HG02973 (cell line): Measurements from ENCODE around the gene CCDC9B.

Experiments used
- ATAC-seq: cut with Tn5 transposase; IDR thresholded peaks from one replicate; pipeline ENCODE4 v1.9.1; 2021; ENCODE audit warnings: moderate library complexity; ENCODE audit not compliant: unreplicated experiment

Gene CCDC9B

DNA sequence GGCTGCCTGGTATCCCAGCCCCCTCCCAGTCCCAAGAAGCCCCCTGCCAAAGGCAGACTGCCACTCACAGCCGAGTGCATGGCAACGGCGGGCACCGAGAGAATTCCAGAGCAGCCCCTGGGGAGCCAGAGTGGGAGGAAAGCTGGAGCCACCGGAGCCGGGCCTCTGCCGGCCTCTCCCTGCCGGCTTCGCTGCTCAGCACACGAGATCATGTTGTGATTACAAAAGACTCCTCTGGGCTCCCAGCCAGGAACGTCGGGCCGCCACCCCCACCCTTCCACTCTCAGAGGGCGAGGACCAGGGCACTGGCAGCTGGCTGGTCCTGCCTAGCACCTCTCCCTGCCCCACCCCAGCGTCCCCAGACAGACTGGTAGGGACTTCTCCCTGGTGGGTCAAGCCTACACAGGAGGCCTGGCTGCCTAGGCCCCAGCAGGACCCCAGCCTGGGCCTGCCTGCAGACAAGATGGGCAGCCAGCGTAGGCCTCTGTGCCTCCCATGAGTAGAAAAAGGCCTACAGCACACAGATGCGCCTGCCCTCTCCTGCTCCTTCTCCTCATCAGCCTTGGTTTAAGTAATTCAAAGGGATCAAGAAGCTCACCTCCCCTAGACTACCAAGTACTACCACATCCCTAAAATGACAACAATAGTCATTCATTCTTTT lies at the start of gene CCDC9B:
TSS of gene CCDC9B (minus strand) at position 200 of the 661 bp plus-strand sequence. CDS start at position 80, 120 bp downstream.
- no peak for ATAC-seq

DNA sequence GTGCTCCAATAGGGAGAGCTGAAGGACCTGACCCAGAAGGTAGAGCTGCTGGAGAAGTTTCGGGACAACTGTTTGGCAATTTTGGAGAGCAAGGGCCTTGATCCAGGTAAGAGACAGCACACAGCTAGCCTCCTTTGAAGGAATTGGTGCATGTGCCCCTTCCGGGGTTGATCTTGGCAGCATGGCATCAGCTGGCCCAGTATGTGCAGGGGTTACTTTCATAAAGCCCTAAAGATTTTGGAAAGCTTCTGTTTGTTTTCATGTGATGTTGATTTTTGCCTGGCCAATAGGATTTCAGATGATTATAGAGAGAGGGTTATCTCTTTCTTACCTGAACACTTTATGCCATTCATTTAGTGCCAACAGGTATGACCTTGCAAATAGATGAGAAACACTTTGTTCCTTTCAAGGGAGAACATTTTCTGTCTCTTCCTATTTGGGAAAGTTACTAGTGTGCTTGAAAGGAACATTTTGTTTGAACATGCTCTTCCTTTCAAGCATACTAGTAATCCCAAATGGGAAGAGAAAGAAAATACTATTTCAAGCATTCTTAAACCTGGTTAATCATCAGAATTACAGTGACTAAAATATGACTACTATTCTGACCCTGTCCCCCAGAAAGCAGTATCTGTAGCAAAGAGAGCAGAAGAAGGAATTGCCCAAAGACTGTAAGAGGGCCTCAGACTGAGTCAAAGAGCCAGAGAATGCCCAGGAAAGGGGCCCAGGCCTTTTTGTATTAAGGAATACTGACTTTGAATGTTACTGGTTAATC lies 49.3 kb upstream of the CCDC9B start:
- ATAC-seq: no peak

DNA sequence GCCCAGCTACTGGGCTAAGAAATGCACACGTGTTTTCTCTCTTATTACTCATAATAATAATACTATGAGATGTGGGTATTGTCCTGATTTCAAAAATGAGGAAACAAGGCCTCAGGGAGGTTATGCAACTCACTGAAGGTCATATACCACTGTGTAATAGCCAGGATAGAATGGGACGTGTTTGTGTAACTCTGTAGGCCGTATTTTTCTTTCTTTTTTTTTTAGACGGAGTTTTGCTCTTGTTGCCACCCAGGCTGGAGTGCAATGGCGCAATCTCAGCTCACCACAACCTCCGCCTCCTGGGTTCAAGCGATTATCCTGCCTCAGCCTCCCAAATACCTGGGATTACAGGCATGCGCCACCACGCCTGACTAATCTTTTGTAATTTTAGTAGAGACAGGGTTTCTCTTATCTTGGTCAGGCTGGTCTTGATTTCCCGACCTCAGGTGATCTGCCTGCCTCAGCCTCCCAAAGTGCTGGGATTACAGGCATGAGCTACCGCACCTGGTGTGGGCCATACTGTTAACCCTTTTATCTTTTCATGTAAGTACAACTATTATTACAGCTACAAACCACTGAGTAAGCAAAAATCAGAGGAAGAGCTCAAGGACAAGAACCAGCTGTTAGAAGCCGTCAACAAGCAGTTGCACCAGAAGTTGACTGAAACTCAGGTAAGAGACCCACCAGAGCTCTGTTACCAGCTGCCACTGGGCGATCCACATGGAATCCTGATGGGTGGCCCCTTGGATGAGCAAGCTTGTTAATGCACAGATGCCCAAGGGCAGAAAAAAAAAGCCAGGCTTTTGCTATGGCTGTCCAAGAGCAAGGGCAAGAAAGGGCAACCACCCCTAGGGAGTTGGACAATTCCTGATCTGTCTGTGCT lies 48.4 kb upstream of the CCDC9B start:
- no peak for ATAC-seq

DNA sequence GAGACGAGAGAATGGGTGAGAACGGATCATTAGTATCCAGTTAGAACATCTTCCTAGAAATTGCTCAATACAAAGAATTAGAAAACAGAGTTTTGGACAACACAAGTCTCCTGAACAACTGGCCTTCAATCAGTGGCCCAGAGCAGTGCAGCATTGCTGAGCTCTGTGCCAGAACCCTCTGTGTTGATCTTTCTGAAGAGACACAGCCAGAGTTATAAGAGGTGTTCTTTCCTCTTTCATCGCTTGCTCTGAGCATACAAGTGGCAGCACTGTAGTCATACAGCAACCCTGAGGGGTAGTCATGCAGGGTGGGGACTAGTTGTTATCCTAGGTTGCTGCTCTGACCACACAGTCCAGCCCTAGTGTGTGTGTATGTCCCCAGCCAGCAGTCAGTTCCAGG lies 45.7 kb upstream of the CCDC9B start:
- no peak for ATAC-seq

DNA sequence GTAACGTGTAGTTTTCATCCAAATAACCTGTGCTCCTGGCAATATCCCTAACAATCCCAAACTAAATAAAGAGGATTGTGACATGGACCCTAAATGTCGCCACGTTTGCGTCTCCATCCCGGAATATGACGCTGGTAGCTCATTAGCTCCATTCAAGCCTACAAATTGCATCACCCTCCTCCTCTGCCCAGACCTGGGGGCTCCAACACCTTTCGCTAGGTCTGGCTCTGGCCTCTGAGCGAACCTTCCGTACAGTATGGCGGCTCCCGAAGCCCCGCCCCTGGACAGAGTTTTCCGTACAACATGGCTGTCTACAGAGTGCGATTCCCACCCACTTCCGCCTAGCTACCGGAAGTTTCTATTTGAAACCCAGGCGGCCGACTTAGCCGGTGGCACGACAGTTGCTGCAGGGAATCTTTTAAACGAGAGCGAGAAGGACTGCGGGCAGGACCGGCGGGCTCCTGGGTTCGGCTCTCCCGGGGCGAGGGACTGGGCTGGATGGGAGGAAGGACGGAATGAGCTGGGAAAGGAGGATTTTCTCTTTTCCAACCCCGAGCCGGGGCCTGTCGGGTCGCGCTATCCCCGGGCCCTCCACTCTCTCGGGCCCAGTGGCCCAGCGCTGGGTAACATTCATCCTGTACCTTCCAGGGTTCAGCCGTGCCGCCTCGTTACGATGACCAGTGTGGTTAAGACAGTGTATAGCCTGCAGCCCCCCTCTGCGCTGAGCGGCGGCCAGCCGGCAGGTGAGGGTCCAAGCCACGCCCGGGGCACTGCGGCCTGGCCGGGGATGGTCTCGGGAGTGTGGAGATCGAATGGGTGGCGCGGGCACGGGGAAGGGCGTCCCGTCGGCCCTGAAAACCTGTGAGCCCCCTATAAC lies 42.1 kb upstream of the CCDC9B start, which contains the start of gene KNSTRN:
TSS of gene KNSTRN (plus strand) at position 142 of the 877 bp plus-strand sequence. CDS start at position 257, 115 bp downstream.
- ATAC-seq: peak; percentile 85

DNA sequence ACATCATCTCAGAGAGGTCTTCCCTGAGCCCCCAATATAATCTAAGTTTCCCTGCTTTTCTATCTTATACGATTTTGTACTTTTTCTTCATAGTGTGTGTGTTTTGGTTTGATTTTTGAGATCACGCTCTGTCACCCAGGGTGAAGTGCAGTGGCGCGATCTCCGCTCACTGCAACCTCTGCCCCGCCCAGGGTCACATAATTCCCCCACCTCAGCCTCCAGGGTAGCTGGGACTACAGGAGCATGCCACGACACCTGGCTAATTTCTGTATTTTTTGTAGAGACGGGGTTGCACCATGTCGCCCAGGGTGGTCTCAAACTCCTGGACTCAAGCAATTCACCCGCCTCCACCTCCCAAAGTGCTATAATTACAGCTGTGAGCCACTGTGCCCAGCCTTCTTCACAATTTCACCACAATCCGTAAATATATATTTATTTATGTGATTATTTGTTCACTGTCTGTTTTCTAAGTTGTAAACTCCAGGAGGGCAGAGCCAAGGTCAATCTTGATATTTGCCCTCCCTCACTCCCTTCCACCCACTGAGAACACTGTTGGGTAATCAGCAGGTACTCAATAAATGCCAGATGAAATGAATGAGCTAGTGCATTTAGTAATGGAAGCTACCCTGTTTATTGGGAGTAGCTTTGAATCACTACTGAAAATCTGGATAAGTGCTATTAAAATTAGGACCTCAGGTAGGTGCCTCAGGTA lies 41.2 kb upstream of the CCDC9B start:
- ATAC-seq: no peak

DNA sequence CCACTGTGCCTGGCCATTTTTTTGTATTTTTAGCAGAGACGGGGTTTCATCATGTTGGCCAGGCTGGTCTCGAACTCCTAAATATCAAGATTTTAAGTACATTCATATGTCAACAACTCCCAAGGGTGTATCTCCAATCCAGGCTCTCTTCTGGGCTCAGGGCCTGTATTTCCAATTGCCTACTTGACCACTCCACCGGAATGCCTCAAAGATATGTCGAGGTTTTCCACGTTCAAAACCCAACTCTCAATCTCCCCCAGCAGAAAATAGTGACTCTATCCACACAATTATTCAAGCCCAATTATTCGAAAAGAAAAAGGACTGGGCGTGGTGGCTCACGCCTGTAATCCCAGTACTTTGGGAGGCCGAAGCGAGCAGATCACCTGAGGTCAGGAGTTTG lies 39.9 kb upstream of the CCDC9B start:
- no peak for ATAC-seq

DNA sequence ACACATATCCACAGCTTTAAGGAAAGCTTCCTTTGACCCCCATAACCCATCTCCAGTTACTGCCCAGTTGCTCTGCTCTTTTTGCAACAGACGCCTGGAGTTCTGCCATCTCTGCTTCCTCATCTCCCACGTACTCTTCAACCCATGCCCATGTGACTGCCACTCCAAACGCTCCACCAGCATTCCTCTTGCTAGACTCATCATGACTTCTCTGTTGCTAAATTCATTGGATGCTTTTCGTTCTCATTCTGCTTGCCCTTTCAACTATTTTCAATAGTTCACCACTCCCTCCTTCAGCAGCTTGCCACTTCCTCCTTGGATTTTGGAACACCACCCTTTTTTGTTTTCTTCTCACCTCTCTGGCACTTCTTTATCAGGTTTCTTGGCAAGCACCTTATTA lies 39.1 kb upstream of the CCDC9B start:
- ATAC-seq: no peak

DNA sequence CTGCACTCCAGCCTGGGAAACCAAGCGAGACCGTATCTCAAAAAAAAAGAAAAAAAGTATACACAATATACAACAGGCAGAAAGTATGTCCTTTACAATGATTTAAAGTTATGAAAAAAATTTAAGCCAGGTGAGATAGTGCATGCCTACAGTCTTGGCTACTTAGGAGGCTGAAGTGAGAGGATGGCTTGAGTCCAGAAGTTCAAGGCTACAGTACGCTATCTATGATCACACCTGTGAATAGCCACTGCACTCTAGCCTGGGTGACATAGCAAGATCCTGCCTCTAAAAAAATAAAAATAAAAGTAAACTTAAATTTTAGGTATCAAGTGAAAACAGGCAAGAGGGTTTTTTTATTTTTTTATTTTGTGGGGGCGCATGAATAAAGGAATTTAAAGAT lies 38.6 kb upstream of the CCDC9B start:
- no peak for ATAC-seq

DNA sequence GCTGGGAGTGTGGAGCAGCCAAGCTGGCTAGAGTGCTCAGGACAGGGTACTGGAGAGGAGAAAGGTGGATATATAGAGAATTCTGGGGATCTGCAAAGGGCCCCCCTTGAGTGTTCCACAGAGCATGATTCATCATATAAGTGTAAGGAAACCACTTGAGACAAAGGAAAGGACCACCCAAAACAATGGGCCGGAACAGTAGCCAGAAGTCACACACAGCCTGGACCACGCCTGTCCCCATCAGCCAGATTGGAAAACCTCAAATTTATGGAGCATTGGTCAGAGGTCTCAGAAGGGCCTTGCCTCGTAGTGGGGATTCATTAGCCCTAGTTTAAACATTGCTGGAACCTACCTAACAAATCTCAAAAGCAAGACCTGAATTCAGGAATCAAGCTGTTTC lies 36.9 kb upstream of the CCDC9B start:
- no peak for ATAC-seq

DNA sequence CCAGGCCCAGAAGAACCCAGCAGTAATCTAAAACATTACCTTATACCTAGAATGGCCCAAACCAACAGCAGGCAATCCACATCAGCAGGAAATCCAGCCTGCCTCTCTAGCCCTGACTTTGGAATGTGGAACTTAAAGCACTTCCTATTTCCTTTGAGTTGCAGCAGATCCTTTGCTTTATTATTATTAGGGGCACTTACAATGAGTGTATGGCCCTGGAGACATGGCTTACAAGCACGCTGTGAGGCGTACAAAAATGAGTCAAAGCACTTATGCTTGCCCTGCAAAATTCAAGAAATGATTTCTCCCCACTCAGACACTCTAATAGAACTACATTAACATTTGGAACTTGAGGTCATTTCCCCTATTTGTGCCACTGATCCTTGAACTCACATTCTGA lies 32.2 kb upstream of the CCDC9B start:
- ATAC-seq: no peak

DNA sequence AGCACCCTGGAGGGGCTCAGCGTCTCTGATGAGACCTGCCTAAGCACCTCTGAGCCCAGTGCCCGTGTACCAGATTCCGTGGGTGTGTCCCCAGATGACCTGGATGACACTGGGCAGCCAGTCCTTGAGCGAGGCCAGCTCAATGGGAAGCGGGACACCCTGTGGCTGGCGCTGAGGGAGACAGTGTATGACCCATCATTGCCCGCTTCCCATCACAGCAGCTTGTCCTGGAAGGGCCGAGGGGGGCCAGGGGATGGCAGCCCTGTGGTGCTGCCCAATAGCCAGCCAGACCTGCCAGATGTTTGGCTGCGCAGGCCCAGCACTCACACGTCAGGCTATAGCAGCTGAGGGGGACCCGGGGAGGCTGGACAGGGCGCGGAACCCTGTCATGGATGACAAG lies 29.2 kb upstream of the CCDC9B start:
- no peak for ATAC-seq

DNA sequence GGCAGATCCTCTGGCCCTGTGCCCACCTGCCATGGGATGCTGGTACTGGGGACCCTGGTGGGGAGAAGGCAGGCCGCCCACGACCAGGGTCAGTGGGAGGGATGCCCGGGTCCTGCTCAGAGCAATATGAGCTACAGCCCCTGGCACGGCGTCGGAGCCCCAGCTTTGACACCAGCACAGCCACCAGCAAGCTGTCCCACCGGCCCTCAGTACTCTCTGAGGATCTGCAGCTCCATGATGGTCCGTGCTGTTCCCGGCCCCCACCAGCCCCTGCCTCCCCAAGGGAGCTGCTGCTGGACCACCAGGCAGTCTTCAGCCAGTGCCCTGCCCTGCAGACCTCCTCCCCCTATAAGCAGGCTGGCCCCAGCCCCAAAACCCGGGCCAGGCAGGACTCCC lies 28.7 kb upstream of the CCDC9B start:
- no peak for ATAC-seq

DNA sequence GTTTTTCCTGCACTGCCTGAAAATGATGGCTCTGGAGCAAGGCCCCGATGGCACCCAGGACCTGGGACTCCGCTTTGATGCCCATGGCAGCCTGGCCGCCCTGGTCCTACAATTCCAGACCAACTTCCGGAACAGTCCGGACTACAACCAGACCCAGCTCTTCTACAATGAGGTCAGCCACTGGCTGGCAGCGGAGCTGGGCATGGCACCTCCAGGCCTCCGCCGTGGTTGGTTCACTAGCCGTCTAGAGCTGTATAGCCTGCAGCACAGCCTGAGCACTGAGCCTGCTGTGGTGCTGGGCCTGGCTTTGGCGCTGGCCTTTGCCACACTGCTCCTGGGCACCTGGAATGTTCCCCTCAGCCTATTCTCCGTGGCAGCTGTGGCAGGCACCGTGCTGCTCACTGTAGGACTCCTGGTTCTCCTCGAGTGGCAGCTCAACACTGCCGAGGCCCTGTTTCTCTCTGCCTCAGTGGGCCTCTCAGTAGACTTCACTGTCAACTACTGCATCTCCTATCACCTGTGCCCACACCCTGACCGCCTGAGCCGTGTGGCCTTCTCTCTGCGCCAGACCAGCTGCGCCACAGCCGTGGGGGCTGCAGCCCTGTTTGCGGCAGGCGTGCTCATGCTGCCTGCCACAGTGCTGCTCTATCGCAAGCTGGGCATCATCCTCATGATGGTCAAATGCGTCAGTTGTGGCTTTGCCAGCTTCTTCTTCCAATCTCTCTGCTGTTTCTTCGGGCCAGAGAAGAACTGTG lies 28.2 kb upstream of the CCDC9B start:
- ATAC-seq: no peak

DNA sequence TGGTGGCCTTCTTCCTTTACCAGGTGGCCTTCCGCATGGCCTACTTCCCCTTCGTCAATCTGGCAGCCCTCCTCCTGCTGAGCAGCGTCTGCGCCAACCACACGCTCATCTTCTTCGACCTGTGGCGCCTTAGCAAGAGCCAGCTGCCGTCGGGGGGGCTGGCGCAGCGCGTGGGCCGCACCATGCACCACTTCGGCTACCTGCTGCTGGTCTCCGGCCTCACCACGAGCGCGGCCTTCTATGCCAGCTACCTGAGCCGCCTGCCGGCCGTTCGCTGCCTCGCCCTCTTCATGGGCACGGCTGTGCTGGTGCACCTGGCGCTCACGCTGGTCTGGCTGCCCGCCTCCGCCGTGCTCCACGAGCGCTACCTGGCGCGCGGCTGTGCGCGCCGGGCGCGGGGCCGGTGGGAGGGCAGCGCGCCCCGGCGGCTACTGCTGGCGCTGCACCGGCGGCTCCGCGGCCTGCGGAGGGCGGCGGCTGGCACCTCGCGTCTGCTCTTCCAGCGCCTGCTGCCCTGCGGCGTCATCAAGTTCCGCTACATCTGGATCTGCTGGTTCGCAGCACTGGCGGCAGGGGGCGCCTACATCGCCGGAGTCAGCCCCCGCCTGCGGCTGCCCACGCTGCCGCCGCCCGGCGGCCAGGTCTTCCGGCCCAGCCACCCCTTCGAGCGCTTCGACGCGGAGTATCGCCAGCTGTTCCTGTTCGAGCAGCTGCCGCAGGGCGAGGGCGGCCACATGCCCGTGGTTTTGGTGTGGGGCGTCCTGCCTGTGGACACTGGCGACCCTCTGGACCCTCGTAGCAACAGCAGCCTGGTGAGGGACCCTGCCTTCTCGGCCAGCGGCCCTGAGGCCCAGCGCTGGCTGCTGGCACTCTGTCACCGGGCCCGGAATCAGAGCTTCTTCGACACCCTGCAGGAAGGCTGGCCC lies 27.2 kb upstream of the CCDC9B start:
- ATAC-seq: peak; percentile 79

DNA sequence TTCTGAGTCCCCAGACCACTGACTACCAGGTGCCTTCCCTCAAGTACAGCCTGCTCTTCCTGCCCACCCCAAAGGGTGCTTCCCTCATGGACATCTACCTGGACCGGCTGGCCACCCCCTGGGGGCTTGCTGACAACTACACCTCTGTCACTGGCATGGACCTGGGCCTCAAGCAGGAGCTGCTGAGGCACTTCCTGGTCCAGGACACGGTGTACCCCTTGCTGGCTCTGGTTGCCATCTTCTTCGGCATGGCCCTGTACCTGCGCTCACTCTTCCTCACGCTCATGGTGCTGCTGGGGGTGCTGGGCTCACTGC lies 26.6 kb upstream of the CCDC9B start:
- no peak for ATAC-seq

DNA sequence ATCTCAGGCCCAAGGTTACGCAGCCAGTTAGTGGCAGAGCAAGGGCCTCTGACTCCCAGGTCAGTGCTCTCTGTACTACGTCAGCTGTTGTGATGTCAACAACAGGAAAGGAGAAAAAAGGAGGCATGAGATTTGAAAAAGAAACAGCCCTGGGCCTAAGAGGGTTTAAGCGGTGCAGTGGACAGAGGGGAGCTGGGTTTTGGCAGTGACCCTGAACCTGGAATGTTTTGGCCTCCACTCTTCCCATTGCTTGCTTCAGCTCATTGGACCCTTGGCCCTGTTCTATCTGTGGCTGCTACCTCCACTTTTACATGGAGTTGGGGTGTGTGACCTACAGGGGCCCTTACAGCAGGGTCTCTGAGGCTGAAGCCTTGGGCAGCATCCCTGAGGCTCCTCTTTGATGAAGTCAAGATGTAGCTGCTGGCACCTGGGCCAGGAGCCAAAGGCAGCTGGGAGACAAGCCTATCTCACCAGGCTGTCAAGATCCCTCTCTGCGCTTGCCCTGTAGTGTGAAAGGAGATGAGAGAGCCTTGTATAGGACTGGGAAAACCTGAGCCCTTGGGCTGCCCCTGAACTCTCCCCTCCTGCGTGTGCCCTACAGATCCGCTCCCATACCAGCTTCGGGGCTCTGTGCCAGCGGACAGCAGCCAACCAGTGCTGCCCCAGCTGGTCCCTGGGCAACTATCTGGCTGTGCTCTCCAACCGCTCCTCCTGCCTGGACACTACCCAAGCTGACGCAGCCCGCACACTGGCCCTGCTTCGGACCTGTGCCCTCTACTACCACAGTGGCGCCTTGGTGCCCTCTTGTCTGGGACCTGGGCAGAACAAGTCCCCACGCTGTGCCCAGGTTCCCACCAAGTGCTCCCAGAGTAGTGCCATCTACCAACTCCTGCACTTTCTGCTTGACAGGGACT lies 26.0 kb upstream of the CCDC9B start:
- ATAC-seq: no peak
